ENCODE measurements around the gene IQCH.

- TF ChIP-seq, protein P1, sequence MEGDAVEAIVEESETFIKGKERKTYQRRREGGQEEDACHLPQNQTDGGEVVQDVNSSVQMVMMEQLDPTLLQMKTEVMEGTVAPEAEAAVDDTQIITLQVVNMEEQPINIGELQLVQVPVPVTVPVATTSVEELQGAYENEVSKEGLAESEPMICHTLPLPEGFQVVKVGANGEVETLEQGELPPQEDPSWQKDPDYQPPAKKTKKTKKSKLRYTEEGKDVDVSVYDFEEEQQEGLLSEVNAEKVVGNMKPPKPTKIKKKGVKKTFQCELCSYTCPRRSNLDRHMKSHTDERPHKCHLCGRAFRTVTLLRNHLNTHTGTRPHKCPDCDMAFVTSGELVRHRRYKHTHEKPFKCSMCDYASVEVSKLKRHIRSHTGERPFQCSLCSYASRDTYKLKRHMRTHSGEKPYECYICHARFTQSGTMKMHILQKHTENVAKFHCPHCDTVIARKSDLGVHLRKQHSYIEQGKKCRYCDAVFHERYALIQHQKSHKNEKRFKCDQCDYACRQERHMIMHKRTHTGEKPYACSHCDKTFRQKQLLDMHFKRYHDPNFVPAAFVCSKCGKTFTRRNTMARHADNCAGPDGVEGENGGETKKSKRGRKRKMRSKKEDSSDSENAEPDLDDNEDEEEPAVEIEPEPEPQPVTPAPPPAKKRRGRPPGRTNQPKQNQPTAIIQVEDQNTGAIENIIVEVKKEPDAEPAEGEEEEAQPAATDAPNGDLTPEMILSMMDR (conservative IDR thresholded peaks at IDR 0.05): no peak
- TF ChIP-seq ZFX (IDR thresholded peaks at IDR 0.05): no peak
Observed at GRCh38 chr15:67520321-67521028, 265.9 kb downstream of the IQCH start.
